ENCODE results near the gene CLTC. TPM values are rescaled to one million over a fixed set of nuclear protein-coding genes. Genes with fewer than 3 reads are reported as not detected.
"Not testable (repeated sequence)": the region's sequence is repeated elsewhere in the genome, so short reads cannot be mapped to it uniquely, and the experiment has no call there.

CLTC gene
- total RNA-seq, 1 donor, result 112 TPM

GRCh38 chr17:59649886-59650285 is 30.2 kb downstream of the CLTC start:
- H3K4me1 ChIP-seq (ENCODE audit: insufficient read depth, low read length), result no peaks in the 10 kb centered on the region
- H3K9me3 ChIP-seq (ENCODE audit: low read depth, low read length), result no peaks in the 10 kb centered on the region
- no peak overlapping the region for H3K4me3 ChIP-seq (ENCODE audit: low read length)
- H3K27me3 ChIP-seq (ENCODE audit: insufficient read depth, low read length), result no peaks in the 10 kb centered on the region

- Histone ChIP-seq H3K9me3 (ENCODE audit: low read depth, low read length) (no peaks in the 10 kb centered on the region), H3K4me3 (ENCODE audit: low read length) (no peak overlapping the region), H3K4me1 (ENCODE audit: insufficient read depth, low read length) (no peaks in the 10 kb centered on the region), H3K27me3 (ENCODE audit: insufficient read depth, low read length) (no peaks in the 10 kb centered on the region)
Measured at GRCh38 chr17:59650642-59651041, 30.9 kb downstream of the CLTC start.

- Histone ChIP-seq H3K9me3 (ENCODE audit: low read depth, low read length) (no peaks in the 10 kb centered on the region), H3K4me1 (ENCODE audit: insufficient read depth, low read length) (peaks cover 2% of the 10 kb centered on the region), H3K4me3 (ENCODE audit: low read length) (no peak overlapping the region), H3K27me3 (ENCODE audit: insufficient read depth, low read length) (no peaks in the 10 kb centered on the region)
Measured at GRCh38 chr17:59651346-59651745, 31.7 kb downstream of the CLTC start.

- H3K27me3 ChIP-seq (ENCODE audit: insufficient read depth, low read length), result no peaks in the 10 kb centered on the region
- H3K4me1 ChIP-seq (ENCODE audit: insufficient read depth, low read length), result peaks cover 3% of the 10 kb centered on the region
- no peak overlapping the region for H3K4me3 ChIP-seq (ENCODE audit: low read length)
- no peaks in the 10 kb centered on the region for H3K9me3 ChIP-seq (ENCODE audit: low read depth, low read length)
Measured at GRCh38 chr17:59652119-59652518, 32.4 kb downstream of the CLTC start.

- H3K4me1 ChIP-seq (ENCODE audit: insufficient read depth, low read length); H3K4me3 ChIP-seq (ENCODE audit: low read length); H3K27me3 ChIP-seq (ENCODE audit: insufficient read depth, low read length); H3K9me3 ChIP-seq (ENCODE audit: low read depth, low read length): not testable (repeated sequence)
Measured at GRCh38 chr17:59656624-59657023, 36.9 kb downstream of the CLTC start.

GRCh38 chr17:59666235-59666634 is 46.5 kb downstream of the CLTC start:
- H3K27me3 ChIP-seq (ENCODE audit: insufficient read depth, low read length), result no peaks in the 10 kb centered on the region
- H3K9me3 ChIP-seq (ENCODE audit: low read depth, low read length), result no peaks in the 10 kb centered on the region
- peaks cover 32% of the 10 kb centered on the region for H3K4me1 ChIP-seq (ENCODE audit: insufficient read depth, low read length)
- no peak overlapping the region for H3K4me3 ChIP-seq (ENCODE audit: low read length)

- Histone ChIP-seq H3K9me3 (ENCODE audit: low read depth, low read length) (no peaks in the 10 kb centered on the region), H3K4me1 (ENCODE audit: insufficient read depth, low read length) (peaks cover 32% of the 10 kb centered on the region), H3K4me3 (ENCODE audit: low read length) (no peak overlapping the region), H3K27me3 (ENCODE audit: insufficient read depth, low read length) (no peaks in the 10 kb centered on the region)
Measured at GRCh38 chr17:59668816-59669215, 49.1 kb downstream of the CLTC start.

GRCh38 chr17:59669411-59669810 is 49.7 kb downstream of the CLTC start:
- no peaks in the 10 kb centered on the region for H3K27me3 ChIP-seq (ENCODE audit: insufficient read depth, low read length)
- H3K4me1 ChIP-seq (ENCODE audit: insufficient read depth, low read length), result peaks cover 32% of the 10 kb centered on the region
- no peaks in the 10 kb centered on the region for H3K9me3 ChIP-seq (ENCODE audit: low read depth, low read length)
- no peak overlapping the region for H3K4me3 ChIP-seq (ENCODE audit: low read length)

GRCh38 chr17:59669944-59670343 is 50.2 kb downstream of the CLTC start:
- peaks cover 32% of the 10 kb centered on the region for H3K4me1 ChIP-seq (ENCODE audit: insufficient read depth, low read length)
- H3K27me3 ChIP-seq (ENCODE audit: insufficient read depth, low read length), result no peaks in the 10 kb centered on the region
- H3K4me3 ChIP-seq (ENCODE audit: low read length), result no peak overlapping the region
- no peaks in the 10 kb centered on the region for H3K9me3 ChIP-seq (ENCODE audit: low read depth, low read length)

GRCh38 chr17:59671386-59671785 is 51.7 kb downstream of the CLTC start:
- Histone ChIP-seq H3K9me3 (ENCODE audit: low read depth, low read length) (no peaks in the 10 kb centered on the region), H3K27me3 (ENCODE audit: insufficient read depth, low read length) (no peaks in the 10 kb centered on the region), H3K4me1 (ENCODE audit: insufficient read depth, low read length) (peaks cover 32% of the 10 kb centered on the region), H3K4me3 (ENCODE audit: low read length) (no peak overlapping the region)

GRCh38 chr17:59675231-59675630 is 55.5 kb downstream of the CLTC start:
- Histone ChIP-seq H3K4me3 (ENCODE audit: low read length) (no peak overlapping the region), H3K9me3 (ENCODE audit: low read depth, low read length) (no peaks in the 10 kb centered on the region), H3K4me1 (ENCODE audit: insufficient read depth, low read length) (peaks cover 8% of the 10 kb centered on the region), H3K27me3 (ENCODE audit: insufficient read depth, low read length) (no peaks in the 10 kb centered on the region)

GRCh38 chr17:59676716-59677115 is 57.0 kb downstream of the CLTC start:
- Histone ChIP-seq H3K9me3 (ENCODE audit: low read depth, low read length) (no peaks in the 10 kb centered on the region), H3K4me3 (ENCODE audit: low read length) (no peak overlapping the region), H3K27me3 (ENCODE audit: insufficient read depth, low read length) (no peaks in the 10 kb centered on the region), H3K4me1 (ENCODE audit: insufficient read depth, low read length) (no peaks in the 10 kb centered on the region)

- Histone ChIP-seq H3K27me3 (ENCODE audit: insufficient read depth, low read length) (no peaks in the 10 kb centered on the region), H3K4me1 (ENCODE audit: insufficient read depth, low read length) (no peaks in the 10 kb centered on the region), H3K9me3 (ENCODE audit: low read depth, low read length) (no peaks in the 10 kb centered on the region), H3K4me3 (ENCODE audit: low read length) (no peak overlapping the region)
Measured at GRCh38 chr17:59678918-59679317, 59.2 kb downstream of the CLTC start.

- no peaks in the 10 kb centered on the region for H3K9me3 ChIP-seq (ENCODE audit: low read depth, low read length)
- no peaks in the 10 kb centered on the region for H3K27me3 ChIP-seq (ENCODE audit: insufficient read depth, low read length)
- H3K4me1 ChIP-seq (ENCODE audit: insufficient read depth, low read length), result no peaks in the 10 kb centered on the region
- H3K4me3 ChIP-seq (ENCODE audit: low read length), result no peak overlapping the region
Measured at GRCh38 chr17:59680314-59680713, 60.6 kb downstream of the CLTC start.

- Histone ChIP-seq H3K27me3 (ENCODE audit: insufficient read depth, low read length) (no peaks in the 10 kb centered on the region), H3K9me3 (ENCODE audit: low read depth, low read length) (no peaks in the 10 kb centered on the region), H3K4me1 (ENCODE audit: insufficient read depth, low read length) (no peaks in the 10 kb centered on the region), H3K4me3 (ENCODE audit: low read length) (no peak overlapping the region)
Measured at GRCh38 chr17:59683283-59683682, 63.6 kb downstream of the CLTC start.

- Histone ChIP-seq H3K27me3 (ENCODE audit: insufficient read depth, low read length) (no peaks in the 10 kb centered on the region), H3K9me3 (ENCODE audit: low read depth, low read length) (no peaks in the 10 kb centered on the region), H3K4me1 (ENCODE audit: insufficient read depth, low read length) (no peaks in the 10 kb centered on the region), H3K4me3 (ENCODE audit: low read length) (no peak overlapping the region)
Measured at GRCh38 chr17:59684967-59685366, 65.3 kb downstream of the CLTC start.

- Histone ChIP-seq H3K4me3 (ENCODE audit: low read length) (no peak overlapping the region), H3K4me1 (ENCODE audit: insufficient read depth, low read length) (no peaks in the 10 kb centered on the region), H3K27me3 (ENCODE audit: insufficient read depth, low read length) (no peaks in the 10 kb centered on the region), H3K9me3 (ENCODE audit: low read depth, low read length) (no peaks in the 10 kb centered on the region)
Measured at GRCh38 chr17:59688008-59688407, 68.3 kb downstream of the CLTC start.
